ENCODE data around the gene C1orf50. TPM values are rescaled to one million over a fixed set of nuclear protein-coding genes. Genes with fewer than 3 reads are reported as not detected.

Gene C1orf50
- total and polyA plus RNA-seq, 2 donors from 2014 or later, result 7.5 to 14.6 TPM

GRCh38 chr1:42737986-42738677, 28.9 kb upstream of the C1orf50 start:
- Histone ChIP-seq H3K27me3 (ENCODE audit: control insufficient read depth, insufficient read depth, low read length) (no peaks in the 10 kb centered on the region), H3K4me3 (ENCODE audit: low read length in 3 of 3) (no peak overlapping the region), H3K9me3 (ENCODE audit: control insufficient read depth in 2 of 3, insufficient read depth in 1 of 3, low read length in 3 of 3) (no peaks in the 10 kb centered on the region), H3K4me1 (ENCODE audit: control insufficient read depth in 2 of 3, insufficient read depth in 2 of 3, low read depth in 1 of 3, low read length in 3 of 3) (peaks cover 0 to 8% (median 3%) of the 10 kb centered on the region in 3 donors), H3K36me3 (ENCODE audit: control insufficient read depth in 2 of 3, insufficient read depth in 3 of 3, low read length in 3 of 3) (peaks cover 0 to 3% (median 0%) of the 10 kb centered on the region in 3 donors), H3K9ac (ENCODE audit: low read length in 3 of 3) (no peak overlapping the region), H3K27ac (ENCODE audit: low read depth in 2 of 2, low read length in 2 of 2) (no peak overlapping the region)
- FAIRE-seq, result no peak
- TF ChIP-seq CTCF (IDR thresholded peaks at IDR 0.05; ENCODE audit: borderline replicate concordance, extremely low read depth, insufficient read depth), result no peak
- intact Hi-C loops (cut with DNase I), result no loop called here
- peak in 1 of 5 donors; percentile 70 for DNase-seq

- no peak overlapping the region for H3K27ac ChIP-seq (ENCODE audit: low read depth in 2 of 2, low read length in 2 of 2)
- peaks cover 0 to 3% (median 0%) of the 10 kb centered on the region in 3 donors for H3K36me3 ChIP-seq (ENCODE audit: control insufficient read depth in 2 of 3, insufficient read depth in 3 of 3, low read length in 3 of 3)
- peak overlapping the region in 2 of 3 donors; percentile 40 to 57 for H3K4me3 ChIP-seq (ENCODE audit: low read length in 3 of 3)
- H3K9me3 ChIP-seq (ENCODE audit: control insufficient read depth in 2 of 3, insufficient read depth in 1 of 3, low read length in 3 of 3), result no peaks in the 10 kb centered on the region
- TF ChIP-seq CTCF (IDR thresholded peaks at IDR 0.05; ENCODE audit: borderline replicate concordance, extremely low read depth, insufficient read depth), result no peak
- peak overlapping the region in 1 of 3 donors; percentile 19 for H3K9ac ChIP-seq (ENCODE audit: low read length in 3 of 3)
- DNase-seq (no peak), FAIRE-seq (no peak)
- H3K27me3 ChIP-seq (ENCODE audit: control insufficient read depth, insufficient read depth, low read length), result no peaks in the 10 kb centered on the region
- peaks cover 0 to 8% (median 3%) of the 10 kb centered on the region in 3 donors for H3K4me1 ChIP-seq (ENCODE audit: control insufficient read depth in 2 of 3, insufficient read depth in 2 of 3, low read depth in 1 of 3, low read length in 3 of 3)
- intact Hi-C loops (cut with DNase I), result no loop called here
These were observed 28.3 kb upstream of the C1orf50 start for GRCh38 chr1:42738678-42739226.

GRCh38 chr1:42739753-42740700, 27.0 kb upstream of the C1orf50 start, which contains the start of gene CLDN19:
Gene CLDN19, minus strand, starts transcription at chr1:42740236. Its CDS starts 173 bp downstream, at chr1:42740063.
- intact Hi-C loops (cut with DNase I), result loop anchor here (10.0 kb wide), 1 partner anchor 155 kb away; no protein-coding TSS in a partner anchor
- H3K27me3 ChIP-seq (ENCODE audit: control insufficient read depth, insufficient read depth, low read length), result no peaks in the 10 kb centered on the region
- no peak for FAIRE-seq
- TF ChIP-seq CTCF (IDR thresholded peaks at IDR 0.05; ENCODE audit: borderline replicate concordance, extremely low read depth, insufficient read depth), result no peak
- peak; percentile 85 to 88 (median 86) for DNase-seq
- peaks cover 0 to 8% (median 3%) of the 10 kb centered on the region in 3 donors for H3K4me1 ChIP-seq (ENCODE audit: control insufficient read depth in 2 of 3, insufficient read depth in 2 of 3, low read depth in 1 of 3, low read length in 3 of 3)
- peak within 1 kb of the TSS in 1 of 2 donors; percentile 27 for H3K27ac ChIP-seq (ENCODE audit: low read depth in 2 of 2, low read length in 2 of 2)
- peaks cover 0 to 3% (median 0%) of the 10 kb centered on the region in 3 donors for H3K36me3 ChIP-seq (ENCODE audit: control insufficient read depth in 2 of 3, insufficient read depth in 3 of 3, low read length in 3 of 3)
- H3K4me3 ChIP-seq (ENCODE audit: low read length in 3 of 3), result peak within 1 kb of the TSS; percentile 27 to 57 (median 40)
- H3K9me3 ChIP-seq (ENCODE audit: control insufficient read depth in 2 of 3, insufficient read depth in 1 of 3, low read length in 3 of 3), result no peaks in the 10 kb centered on the region
- H3K9ac ChIP-seq (ENCODE audit: low read length in 3 of 3), result peak within 1 kb of the TSS in 2 of 3 donors; percentile 12 to 19
